Esophagus squamous epithelium (tissue), 5 donors: ENCODE results near the gene MOG. TPM values are rescaled to one million over a fixed set of nuclear protein-coding genes. Genes with fewer than 3 reads are reported as not detected.
A peak's percentile ranks its signal among the peaks of the same experiment; 100 is the strongest.

Experiments used
- DNase-seq: peaks from one replicate; lab custom pipeline; 2025; lab: John Stamatoyannopoulos, UW
- H3K27ac ChIP-seq, 4 donors: fragments of 200-600 bp; sonication (generic); one replicate each; pipeline ENCODE4 v1.5.1; 2016 to 2019; ENCODE audit warnings: mild to moderate bottlenecking in 1 of 4
- H3K27me3 ChIP-seq, 4 donors: fragments of 200-600 bp; sonication (generic); 1 replicate in 3 of 4; 2 replicates in 1 of 4; pipeline versions ENCODE4 v1.5.1 to v1.6.0; 2017 to 2021; ENCODE audit warnings: antibody characterized with exemption in 1 of 4
- H3K36me3 ChIP-seq, 3 donors: fragments of 200-600 bp; sonication (generic); one replicate each; pipeline ENCODE4 v1.5.1; 2016 to 2019
- H3K4me1 ChIP-seq, 3 donors: fragments of 200-600 bp; sonication (generic); one replicate each; pipeline ENCODE4 v1.5.1; 2017 to 2019
- H3K4me3 ChIP-seq, 4 donors: fragments of 200-600 bp; sonication (generic); 1 replicate in 3 of 4; 2 replicates in 1 of 4; pipeline ENCODE4 v1.5.1; 2016 to 2019; ENCODE audit warnings: mild to moderate bottlenecking in 2 of 4, moderate library complexity in 1 of 4
- H3K9me3 ChIP-seq, 3 donors: fragments of 200-600 bp; sonication (generic); one replicate each; pipeline ENCODE4 v1.5.1; 2016 to 2019
- POLR2A ChIP-seq, 4 donors: fragments of 450-650 bp; IDR thresholded peaks; one replicate each; pipeline ENCODE4 v1.6.1; 2017; ENCODE audit warnings: antibody characterized with exemption in 4 of 4, mild to moderate bottlenecking in 4 of 4, moderate library complexity in 3 of 4
- WGBS, 2 donors: methylation state at CpG; one replicate each; pipeline ENCODE4 v1.1.5; 2018; 5-methylcytosine and 5-hydroxymethylcytosine counted together
- intact Hi-C: fragments of 100-400 bp; cut with DNase I; formaldehyde crosslinking; loops from one replicate; pipeline ENCODE4 v1.15.0; 2022
- total RNA-seq, 4 donors: library from RNA; depleted of rRNA; stranded (reverse); fragments of >200 nt; gene quantifications; one replicate each; pipeline ENCODE4 v1.1.0, GENCODE V29; 2016
- TF ChIP-seq, protein P1 (sequence below), 6 experiments: fragments of 450-650 bp in 4 of 6; fragments of 200-600 bp in 2 of 6; sonication (generic) in 2 of 6; IDR thresholded peaks; one replicate each; pipeline ENCODE4 v1.5.1; 2016 to 2019; ENCODE audit warnings: antibody characterized with exemption in 6 of 6, mild to moderate bottlenecking in 4 of 6, moderate library complexity in 4 of 6
- donor health status: DM: yes; HTN: yes; CAD: no.

The MOG gene
- total RNA-seq, 4 donors from 2014 or later = not detected

DNA sequence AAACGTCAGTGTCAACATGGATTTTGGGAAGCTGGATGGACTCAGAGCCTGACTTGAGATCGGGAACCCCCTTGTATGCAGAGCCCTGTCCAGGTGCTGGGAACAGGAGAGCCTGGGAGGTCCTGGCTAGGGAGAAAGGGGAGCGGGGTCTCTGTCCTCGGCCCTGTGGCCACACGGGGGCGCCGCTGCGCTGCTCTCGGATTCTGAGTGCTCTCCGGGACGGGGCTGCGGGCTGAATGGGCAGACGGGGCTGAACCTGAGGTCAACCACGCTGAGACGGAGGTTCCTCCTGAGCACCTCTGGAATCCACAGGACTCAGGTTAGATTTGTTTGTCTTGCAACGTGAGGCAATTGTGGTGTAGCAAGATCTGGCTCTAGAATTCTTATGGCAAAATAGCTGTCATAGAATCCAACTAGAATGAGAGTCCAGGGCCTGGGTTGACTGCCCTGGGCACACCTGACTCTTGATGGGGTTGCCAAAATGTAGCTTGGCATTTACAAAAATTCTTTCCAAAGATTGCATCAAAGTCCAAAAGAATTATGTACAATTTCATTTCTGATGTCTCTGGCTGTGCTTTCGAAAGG, 45.7 kb downstream of the MOG start:
- Histone ChIP-seq H3K27ac (no peak overlapping the region), H3K4me1 (no peaks in the 10 kb centered on the region), H3K36me3 (no peaks in the 10 kb centered on the region), H3K27me3 (peaks cover 0 to 51% (median 0%) of the 10 kb centered on the region in 4 donors), H3K4me3 (no peak overlapping the region), H3K9me3 (no peaks in the 10 kb centered on the region)
- no peak for TF ChIP-seq POLR2A (IDR thresholded peaks at IDR 0.05)
- TF ChIP-seq, protein P1, sequence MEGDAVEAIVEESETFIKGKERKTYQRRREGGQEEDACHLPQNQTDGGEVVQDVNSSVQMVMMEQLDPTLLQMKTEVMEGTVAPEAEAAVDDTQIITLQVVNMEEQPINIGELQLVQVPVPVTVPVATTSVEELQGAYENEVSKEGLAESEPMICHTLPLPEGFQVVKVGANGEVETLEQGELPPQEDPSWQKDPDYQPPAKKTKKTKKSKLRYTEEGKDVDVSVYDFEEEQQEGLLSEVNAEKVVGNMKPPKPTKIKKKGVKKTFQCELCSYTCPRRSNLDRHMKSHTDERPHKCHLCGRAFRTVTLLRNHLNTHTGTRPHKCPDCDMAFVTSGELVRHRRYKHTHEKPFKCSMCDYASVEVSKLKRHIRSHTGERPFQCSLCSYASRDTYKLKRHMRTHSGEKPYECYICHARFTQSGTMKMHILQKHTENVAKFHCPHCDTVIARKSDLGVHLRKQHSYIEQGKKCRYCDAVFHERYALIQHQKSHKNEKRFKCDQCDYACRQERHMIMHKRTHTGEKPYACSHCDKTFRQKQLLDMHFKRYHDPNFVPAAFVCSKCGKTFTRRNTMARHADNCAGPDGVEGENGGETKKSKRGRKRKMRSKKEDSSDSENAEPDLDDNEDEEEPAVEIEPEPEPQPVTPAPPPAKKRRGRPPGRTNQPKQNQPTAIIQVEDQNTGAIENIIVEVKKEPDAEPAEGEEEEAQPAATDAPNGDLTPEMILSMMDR (IDR thresholded peaks at IDR 0.05) = peak in 4 of 6 experiments; percentile 37 to 52 (median 45)
- WGBS, 2 donors = 35 to 46% methylated on average over 2 to 6 of the region's 17 CpGs
- no peak for DNase-seq
- intact Hi-C loops = loop anchor here (10.0 kb wide), 1 partner anchor 132 kb away; no protein-coding TSS in a partner anchor

DNA sequence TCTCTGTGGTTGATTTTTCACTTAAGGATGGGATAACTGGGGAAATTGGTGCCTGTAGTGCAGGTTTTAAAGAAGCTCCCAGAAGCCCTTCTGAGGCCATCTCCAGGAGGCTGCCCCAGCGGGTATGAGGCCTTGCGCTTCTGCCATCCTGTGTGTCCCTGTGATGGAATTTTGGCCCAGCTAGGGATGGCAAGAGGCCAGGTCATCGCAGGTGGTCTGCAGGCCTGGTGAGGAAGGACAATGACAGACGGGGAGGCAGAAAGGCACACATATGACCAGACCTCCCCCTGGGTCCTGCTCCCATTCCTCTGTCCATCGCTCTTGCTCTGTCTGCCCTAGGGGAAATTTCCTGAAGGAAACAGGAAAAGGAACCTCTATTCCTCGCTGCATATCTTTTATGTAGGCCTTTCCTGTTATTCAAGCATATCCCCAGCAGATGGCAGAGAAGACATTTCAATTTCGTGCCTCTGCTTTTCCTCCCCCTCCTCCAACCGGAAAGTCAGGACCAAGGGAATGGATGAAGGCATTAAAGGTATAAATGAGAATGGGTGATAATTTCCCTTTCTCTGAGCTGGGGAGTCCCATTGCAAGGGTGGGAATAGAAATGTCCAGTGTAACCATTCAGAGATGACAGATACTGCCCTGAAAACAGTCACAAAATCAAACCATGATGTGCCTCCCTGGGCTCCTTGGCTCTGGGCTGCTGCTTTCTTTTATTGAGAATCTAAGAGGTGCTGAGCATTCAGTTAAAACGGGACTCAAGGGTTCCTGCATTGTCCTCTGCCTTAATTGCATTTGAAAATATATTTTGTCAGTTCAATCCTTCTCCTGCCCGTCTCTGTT, 48.7 kb downstream of the MOG start:
- DNase-seq = no peak
- Histone ChIP-seq H3K36me3 (no peaks in the 10 kb centered on the region), H3K9me3 (no peaks in the 10 kb centered on the region), H3K4me3 (no peak overlapping the region), H3K27ac (no peak overlapping the region), H3K27me3 (peaks cover 0 to 76% (median 0%) of the 10 kb centered on the region in 4 donors), H3K4me1 (no peaks in the 10 kb centered on the region)
- TF ChIP-seq, protein P1 (IDR thresholded peaks at IDR 0.05) = peak; percentile 30 to 70 (median 60)
- no peak for TF ChIP-seq POLR2A (IDR thresholded peaks at IDR 0.05)
- 18 to 31% methylated on average over 6 to 10 of the region's 10 CpGs for WGBS, 2 donors
- intact Hi-C loops = loop anchor here (10.0 kb wide), 1 partner anchor 129 kb away; no protein-coding TSS in a partner anchor

DNA sequence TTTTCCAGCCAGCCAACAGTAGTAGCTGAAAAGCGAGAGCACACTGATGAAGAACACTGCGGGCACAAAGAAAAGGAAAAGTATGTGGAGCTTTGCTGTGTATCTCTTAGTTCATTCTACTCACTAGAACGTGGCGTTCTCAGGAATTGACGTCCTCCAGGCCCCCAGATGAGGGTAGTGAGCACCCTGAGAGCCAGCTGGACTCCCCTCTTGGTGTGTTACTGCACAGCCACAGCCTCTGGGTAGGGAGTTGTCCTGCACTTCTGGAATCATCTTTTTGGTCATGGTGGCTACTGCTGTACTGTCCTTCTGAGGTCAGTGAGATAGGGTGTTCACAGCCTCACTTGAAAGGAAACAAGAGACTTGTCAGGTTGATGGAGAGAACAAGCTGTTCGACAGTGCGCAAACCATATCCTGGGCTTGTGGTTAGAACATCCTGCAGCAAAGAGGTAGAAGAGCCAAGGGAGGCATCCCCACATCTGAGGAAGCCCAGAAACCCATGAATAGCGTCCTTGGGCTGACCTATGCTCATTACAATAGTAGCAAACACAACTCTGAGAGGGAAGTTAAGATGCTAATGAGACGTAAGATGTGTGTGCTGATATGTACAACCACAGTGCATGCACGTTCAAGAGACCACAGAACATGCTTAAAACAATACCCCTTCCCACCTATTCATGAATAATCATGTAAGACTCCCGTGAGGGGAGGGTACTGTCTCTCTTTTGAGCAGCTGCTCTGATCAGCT, 51.7 kb downstream of the MOG start:
- H3K36me3 ChIP-seq = no peaks in the 10 kb centered on the region
- 55 to 68% methylated on average over 11 of the region's 11 CpGs for WGBS, 2 donors
- peak in 1 of 4 donors; percentile 10 for TF ChIP-seq POLR2A (IDR thresholded peaks at IDR 0.05)
- TF ChIP-seq, protein P1 (IDR thresholded peaks at IDR 0.05) = no peak
- no peak for DNase-seq
- peak overlapping the region in 2 of 4 donors; percentile 4 to 31 for H3K4me3 ChIP-seq
- no peaks in the 10 kb centered on the region for H3K4me1 ChIP-seq
- H3K27ac ChIP-seq = peak overlapping the region in 1 of 4 donors; percentile 48
- intact Hi-C loops = loop anchor here (10.0 kb wide), 1 partner anchor 126 kb away; no protein-coding TSS in a partner anchor
- no peaks in the 10 kb centered on the region for H3K9me3 ChIP-seq
- H3K27me3 ChIP-seq = peaks cover 0 to 52% (median 0%) of the 10 kb centered on the region in 4 donors

DNA sequence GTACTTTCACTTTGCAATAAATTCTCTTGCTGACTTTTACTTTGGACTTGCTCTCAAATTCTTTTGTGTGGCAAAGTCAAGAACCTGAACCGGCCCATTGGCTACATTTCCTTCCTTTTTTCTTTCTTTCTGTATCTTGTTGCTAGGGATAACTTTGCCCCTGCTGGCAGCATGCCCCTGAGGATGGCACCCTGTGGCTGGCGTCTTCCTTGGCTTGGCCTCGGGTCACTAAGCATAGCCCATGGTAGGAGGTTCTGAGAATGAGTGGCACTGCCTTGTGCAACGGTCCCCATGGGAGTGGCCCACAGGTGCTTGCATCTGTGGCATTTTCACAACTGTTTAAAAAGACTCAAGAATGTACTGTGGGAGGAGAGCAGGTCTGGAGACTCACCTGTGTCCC, 52.3 kb downstream of the MOG start:
- H3K27ac ChIP-seq = peak overlapping the region in 1 of 4 donors; percentile 46
- WGBS, 2 donors = 15 to 20% methylated on average over 1 to 2 of the region's 4 CpGs
- TF ChIP-seq POLR2A (IDR thresholded peaks at IDR 0.05) = no peak
- TF ChIP-seq, protein P1 (IDR thresholded peaks at IDR 0.05) = no peak
- no peak for DNase-seq
- no peaks in the 10 kb centered on the region for H3K9me3 ChIP-seq
- peak overlapping the region in 1 of 4 donors; percentile 31 for H3K4me3 ChIP-seq
- H3K27me3 ChIP-seq = peaks cover 0 to 47% (median 0%) of the 10 kb centered on the region in 4 donors
- intact Hi-C loops = loop anchor here (10.0 kb wide), 1 partner anchor 126 kb away; no protein-coding TSS in a partner anchor
- H3K4me1 ChIP-seq = no peaks in the 10 kb centered on the region
- no peaks in the 10 kb centered on the region for H3K36me3 ChIP-seq
